GM21619 (cell line): ENCODE measurements around the gene P2RY11.

Experiments
- ATAC-seq: cut with Tn5 transposase; IDR thresholded peaks from one replicate; pipeline ENCODE4 v1.9.1; 2021; ENCODE audit not compliant: unreplicated experiment

The P2RY11 gene

DNA sequence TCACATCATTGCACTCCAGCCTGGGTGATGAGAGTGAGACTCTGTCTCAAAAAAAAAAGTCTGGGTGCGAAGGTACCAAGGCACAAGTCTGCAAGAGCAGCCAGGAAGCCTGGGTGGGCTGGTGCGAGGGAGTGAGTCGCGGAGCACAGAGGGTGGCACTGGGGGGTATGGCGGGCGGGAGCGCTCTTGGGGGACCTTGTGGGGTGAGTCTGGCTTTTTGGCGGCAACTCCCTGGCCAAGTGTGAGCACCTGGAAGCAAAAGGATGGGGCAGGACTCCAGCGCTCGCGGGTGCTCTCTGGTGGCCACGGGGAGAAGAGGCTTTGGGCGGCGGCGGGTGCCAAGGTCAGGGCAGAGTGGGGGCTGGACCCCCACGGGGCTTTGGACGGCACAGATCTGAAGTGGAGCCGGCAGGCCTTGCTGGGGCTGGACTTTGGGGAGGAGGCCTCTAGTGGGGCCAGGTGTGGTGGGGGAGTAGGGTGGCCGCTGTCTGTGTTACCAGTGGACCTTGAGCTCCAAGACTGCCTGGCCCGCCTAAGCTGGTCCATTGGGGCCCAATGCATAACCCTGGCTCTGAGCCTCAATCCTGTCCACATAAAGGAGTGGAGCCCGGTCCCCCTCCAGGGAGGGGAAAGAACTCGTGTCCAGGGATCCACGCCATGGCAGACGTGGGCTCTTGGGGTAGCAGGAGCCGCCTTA, 1.6 kb downstream of the P2RY11 start:
- no peak for ATAC-seq

DNA sequence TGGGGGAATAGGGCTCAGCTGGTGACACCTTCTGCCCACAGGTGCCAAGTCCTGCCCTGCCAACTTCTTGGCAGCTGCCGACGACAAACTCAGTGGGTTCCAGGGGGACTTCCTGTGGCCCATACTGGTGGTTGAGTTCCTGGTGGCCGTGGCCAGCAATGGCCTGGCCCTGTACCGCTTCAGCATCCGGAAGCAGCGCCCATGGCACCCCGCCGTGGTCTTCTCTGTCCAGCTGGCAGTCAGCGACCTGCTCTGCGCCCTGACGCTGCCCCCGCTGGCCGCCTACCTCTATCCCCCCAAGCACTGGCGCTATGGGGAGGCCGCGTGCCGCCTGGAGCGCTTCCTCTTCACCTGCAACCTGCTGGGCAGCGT, 2.1 kb downstream of the P2RY11 start:
- no peak for ATAC-seq

DNA sequence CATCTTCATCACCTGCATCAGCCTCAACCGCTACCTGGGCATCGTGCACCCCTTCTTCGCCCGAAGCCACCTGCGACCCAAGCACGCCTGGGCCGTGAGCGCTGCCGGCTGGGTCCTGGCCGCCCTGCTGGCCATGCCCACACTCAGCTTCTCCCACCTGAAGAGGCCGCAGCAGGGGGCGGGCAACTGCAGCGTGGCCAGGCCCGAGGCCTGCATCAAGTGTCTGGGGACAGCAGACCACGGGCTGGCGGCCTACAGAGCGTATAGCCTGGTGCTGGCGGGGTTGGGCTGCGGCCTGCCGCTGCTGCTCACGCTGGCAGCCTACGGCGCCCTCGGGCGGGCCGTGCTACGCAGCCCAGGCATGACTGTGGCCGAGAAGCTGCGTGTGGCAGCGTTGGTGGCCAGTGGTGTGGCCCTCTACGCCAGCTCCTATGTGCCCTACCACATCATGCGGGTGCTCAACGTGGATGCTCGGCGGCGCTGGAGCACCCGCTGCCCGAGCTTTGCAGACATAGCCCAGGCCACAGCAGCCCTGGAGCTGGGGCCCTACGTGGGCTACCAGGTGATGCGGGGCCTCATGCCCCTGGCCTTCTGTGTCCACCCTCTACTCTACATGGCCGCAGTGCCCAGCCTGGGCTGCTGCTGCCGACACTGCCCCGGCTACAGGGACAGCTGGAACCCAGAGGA, 2.6 kb downstream of the P2RY11 start:
- ATAC-seq, result no peak

DNA sequence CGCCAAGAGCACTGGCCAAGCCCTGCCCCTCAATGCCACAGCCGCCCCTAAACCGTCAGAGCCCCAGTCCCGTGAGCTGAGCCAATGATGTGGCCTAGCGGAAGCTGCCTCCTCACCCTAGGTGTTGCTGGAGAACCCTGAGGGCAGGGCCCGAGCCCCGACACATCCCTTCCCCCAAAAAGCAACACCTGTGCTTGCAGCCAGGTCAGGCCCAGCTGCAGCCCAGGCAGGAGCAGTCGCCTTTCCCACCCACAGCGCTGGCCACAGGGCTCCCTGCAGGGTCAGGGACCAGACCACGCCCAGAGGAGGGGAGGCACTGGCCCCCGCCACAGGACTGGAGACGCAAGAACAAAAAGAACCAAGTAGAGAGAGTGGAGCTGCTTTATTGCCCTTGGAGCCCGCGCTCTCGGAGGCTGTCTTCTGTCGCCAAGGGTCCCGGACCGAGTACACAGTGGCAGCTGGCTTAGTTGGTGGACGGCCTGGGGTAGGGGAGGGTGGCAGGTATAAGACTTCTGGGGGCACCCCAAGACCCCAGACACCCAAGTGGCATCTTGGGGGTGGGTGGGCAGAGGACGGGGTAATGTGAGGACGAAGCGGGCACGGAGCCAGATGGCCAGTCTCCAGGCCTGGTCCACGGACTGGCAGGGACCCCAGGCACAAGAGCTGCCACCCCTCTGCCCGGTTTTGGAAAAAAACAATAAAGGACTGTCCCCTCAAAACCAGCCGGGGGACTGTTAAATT, 3.3 kb downstream of the P2RY11 start:
- no peak for ATAC-seq

DNA sequence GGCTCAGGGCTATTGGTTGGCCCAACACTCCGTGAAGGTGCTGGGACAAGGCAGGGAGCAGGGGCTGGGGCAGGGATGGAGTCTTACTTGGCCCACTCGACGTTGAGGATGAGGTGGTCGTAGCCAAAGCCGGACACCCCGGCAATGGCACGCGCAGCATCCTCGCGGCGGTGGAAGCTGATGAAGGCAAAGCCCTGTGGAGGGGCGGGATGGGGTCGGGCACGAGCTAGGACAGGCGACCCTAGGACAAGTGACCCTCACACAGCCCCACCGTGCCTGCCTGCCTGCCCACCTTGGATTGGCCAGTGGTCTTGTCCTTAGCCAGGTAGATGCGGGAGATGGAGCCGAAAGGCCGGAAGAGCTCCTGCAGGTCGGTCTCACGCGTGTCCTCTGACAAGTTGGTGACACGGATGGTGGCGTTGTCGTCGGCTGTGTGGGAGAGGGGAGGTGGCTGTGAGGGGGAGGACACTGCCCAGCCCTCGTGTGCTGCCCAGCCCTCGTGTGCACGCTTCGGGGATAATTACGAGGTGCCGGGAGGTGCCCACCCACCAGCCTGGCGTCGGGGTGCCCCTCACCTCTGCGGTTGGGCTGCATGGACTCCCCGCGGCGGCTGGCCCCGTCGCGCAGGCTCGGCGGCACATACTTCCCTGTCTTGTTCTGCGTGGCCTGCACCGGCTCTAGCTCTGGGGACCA, 4.0 kb downstream of the P2RY11 start:
- ATAC-seq, result no peak

DNA sequence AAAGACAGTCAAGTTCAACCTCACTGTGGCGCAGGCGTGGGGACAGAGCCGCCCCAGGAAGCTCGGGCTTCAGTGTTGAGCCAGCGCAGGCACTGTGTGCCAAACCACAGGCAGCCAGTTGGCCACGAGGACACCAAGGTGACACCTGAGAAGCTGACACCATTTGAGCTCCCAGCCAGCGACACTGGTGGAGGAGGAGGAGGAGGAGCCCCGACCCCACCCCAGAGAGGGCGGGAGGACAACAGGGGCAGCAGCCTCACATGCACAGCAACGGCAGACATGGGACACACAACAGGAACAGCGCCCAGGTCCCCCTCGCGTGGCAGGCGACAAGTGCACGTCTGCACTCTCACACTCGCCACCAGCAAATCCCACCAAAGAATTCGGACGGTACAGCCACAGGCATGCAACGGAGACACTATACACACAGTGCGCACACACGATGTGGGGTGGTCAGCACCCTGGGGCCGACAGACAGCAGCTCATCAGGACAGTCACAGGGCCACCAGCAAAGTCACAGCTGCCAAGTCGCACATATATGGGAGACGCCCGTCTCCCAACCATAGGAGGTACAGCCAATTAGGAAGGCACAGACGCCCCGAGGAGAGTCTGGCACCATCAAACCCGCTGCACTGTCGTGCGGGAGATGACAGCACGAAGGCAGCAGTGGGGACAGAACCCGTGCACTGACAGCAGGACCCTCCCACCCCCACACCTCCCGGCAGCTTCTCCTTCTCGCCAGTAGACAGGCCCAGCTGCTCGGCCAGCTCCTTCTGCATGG, 4.8 kb downstream of the P2RY11 start:
- ATAC-seq, result no peak

DNA sequence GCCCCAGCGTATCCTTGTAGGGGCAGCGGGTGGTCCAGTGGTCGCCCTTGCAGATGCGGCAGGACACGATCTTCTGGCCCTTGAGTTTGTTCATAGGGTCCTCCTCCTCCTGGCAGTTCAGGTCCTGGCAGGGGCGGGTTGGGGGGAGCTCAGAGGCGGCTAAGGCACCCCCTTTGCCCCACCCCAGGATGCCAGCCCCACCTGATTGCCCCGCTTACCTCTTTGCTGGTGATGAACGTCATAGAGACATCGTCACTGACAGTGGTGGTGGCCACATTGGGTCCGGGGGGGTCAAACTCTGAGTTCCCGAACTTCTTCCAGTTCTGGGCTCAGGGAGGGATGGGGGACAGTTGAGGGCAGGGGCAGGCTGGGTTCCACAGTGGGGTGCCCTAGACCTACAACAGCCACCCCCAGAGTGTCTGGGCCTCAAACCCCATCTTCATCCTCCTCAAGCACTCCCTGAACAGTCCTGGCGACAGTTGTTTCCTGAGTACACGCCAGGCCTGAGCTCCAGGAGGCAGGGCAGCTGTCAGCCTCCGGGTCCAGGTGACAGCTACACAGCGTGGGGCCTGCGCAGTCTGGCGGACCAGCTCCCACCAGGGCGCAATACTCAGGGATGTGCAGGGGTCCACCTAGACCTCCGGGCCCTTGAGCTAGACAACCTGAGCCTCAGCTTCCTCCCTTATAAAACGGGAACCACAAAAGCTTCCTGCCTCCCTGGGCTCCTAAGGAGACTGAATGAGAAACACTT, 5.5 kb downstream of the P2RY11 start:
- ATAC-seq, result no peak

DNA sequence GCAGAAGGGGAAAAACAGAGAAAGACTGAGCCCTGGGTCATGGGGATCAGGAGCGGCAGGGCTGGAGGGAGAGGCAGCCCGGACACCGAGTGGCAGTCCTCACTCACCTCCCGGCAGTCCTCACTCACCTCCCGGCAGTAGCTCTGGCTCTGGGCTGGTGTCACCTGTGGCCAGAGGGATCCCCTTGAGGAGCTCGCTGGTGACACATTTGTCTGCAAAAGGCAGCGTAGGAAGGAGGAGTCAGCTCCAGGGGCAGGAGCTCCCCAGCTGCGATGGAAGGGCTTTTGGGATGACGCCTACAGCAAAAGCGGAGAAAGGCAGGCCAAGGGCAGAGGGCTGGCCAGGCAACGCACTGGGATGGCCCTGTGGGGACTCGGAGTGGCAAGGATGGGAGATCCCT, 7.5 kb downstream of the P2RY11 start:
- no peak for ATAC-seq

DNA sequence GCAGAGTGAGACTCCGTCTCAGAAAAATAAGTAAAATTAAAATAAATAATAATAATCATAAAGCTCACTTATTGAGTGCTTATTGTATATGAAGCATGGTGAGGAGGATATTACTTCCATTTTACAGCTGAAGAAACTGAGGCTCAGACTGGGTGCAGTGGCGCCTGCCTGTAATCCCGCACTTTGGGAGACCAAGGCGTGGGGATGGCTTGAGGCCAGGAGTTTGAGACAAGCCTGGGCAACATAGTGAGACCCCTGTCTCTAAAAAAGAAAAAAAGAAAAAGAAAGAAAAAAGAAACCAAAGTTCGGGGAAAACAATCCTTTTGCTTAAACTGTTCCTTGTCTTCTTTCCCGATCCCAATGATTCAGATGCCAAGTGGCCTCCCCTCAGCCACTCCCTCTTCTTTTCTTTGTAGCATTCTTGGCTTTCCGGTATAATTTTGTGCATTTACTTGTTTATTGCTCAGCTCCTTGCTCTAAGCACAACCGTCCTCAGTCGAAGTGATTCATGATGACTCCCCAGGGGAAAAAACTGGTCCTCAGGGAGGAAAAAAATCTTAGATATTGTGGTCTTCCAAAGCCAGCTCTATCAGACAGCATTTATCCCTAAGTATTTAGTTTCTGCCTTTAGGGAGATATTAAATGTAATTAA, 9.2 kb downstream of the P2RY11 start:
- no peak for ATAC-seq

DNA sequence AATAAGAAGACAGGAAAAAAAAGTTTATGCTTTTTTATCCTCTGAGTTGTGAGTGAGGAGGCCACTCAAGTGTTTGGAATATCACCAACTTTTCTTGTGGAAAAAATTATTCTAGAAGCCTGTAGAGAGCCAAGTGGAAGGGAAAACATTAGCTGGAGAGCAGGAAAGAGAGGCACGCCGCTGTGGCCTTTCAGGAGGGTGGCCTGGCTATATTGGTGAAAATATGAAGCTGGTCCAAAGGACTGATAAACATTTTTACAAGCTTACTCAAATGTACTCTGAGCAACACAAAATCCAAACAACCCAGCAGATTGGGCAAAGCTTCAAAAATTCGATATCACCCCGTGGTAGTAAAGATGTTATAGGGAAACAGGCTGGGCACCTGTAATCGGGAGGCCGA, 10.6 kb downstream of the P2RY11 start:
- no peak for ATAC-seq

DNA sequence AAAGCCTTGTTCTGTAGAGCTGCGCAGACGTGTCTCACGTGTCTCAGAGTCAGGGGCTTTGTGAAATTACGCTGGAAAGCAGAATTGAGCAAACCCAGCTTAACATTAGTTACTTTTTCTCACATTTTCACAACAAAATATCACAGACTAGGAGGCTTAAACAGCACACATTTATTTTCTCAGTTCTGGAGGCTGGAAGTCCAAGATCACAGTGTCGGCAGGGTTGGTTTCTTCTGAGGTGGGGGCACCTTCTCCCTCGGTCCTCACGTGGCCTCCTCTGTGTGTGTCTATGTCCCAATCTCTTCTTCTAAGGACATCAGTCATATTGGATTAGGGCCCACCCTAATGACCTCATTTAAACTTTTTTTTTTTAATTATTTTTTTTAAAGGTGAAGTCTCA, 12.9 kb downstream of the P2RY11 start:
- ATAC-seq, result no peak

DNA sequence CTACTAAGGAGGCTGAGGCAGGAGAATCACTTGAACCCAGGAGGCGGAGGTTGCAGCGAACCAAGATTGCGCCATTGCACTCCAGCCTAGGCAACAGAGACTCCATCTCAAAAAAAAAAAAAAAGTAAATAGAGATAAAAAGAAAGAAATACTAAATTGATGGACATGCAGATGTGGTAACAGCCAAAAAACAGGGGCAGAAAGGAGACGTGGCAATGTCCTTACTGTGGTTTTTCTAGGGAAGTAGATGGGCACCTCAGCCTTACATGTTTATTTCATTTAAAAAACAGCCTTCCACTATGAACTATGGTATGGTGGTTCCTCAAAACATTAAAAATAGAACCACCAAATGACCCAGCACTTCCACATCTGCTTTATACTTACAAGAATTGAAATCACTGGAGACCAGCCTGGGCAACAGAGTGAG, 14.7 kb downstream of the P2RY11 start:
- ATAC-seq, result no peak

DNA sequence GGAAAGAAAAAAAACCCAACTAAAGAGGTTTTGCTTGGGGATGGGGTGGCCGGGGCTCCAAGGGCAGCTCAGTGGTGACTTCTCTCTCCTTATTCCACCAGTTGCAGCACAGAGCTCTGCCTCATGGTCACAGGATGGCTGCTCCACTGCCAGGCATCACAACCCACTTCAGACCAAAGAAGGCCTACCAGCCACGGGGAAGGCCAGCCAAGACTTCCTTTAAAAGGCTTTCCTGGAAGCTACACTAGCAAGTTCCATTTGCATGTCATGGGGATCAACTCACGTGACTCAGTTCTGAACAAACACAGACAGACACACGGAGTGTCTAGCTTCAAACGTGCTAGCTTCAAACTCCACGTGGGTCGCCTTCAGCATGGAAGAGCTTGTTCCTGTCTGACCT, 21.4 kb downstream of the P2RY11 start:
- ATAC-seq, result no peak

DNA sequence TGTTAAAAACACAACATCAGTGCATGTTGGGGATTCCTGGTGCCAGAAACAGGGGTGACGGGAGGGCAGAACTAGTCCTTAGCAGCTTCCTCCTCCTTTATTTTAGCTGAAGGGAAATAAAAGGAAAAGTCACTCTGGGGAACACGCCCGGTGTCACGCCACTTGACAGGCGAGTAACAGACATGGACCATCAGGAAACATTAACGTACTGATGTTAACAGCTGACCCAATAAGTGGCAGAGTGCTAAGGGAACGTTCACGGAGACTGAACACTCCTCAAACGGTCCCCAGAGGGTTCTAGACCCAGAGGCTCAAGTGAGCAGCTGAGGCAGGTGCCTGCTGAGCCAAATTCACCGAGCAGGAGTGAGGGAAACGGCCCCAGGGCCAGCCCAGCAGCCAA, 22.1 kb downstream of the P2RY11 start:
- no peak for ATAC-seq

DNA sequence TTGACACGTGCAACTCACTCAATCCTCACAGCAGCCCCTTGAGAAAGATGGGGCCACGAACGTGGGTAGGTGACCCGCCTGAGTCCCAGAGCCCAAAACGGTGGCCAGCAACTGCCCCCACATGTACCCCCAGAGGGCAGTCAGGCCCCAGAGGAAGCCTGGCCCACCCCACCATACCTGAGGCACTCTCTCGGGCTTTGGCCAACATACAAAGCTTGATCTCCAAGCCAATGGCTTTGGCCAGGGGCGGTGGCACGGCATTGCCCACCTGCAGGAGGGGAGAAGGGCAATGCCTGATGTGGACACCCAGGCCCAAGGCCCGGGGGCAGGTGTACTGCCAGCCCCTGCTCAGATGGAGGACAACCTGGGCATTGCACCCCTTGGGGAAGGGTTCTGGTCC, 22.5 kb downstream of the P2RY11 start:
- no peak for ATAC-seq

DNA sequence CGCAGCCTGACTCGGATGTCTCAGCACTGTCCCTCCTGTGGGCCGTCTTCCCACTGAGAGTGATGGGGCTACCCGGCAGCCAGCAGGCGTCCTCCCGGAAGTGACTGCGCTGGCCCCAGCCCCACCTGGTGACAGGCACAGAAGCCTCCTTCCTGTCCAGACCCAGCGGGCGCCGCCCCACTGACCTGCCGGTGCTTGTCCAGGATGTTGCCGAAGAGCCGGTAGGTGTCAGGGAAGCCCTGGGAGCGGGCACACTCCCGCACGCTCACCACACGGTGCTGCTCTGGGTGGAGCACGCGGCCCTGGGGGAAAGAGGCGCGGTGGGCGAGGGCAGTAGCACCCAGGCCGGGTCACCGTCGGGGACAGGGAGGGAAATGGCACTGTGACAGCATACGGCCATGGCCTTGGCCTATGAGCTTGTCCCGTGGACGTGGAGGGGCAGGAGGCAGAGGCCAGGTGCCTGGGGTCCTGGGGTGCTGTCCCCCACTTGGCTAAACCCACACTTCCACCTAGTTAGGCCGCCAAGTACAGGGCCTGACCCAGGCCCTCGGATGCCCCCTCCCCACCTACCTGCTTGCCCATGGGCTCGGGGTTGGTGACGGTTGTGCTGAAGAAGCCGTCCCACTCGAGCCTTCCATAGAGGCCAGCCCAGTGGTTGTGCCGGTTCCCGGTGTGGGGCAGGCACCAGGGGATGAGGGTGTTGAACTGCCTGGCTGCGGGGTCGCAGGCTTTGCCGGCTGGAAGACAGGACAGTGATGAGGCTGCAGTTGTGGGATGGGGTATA, 24.2 kb downstream of the P2RY11 start:
- no peak for ATAC-seq

DNA sequence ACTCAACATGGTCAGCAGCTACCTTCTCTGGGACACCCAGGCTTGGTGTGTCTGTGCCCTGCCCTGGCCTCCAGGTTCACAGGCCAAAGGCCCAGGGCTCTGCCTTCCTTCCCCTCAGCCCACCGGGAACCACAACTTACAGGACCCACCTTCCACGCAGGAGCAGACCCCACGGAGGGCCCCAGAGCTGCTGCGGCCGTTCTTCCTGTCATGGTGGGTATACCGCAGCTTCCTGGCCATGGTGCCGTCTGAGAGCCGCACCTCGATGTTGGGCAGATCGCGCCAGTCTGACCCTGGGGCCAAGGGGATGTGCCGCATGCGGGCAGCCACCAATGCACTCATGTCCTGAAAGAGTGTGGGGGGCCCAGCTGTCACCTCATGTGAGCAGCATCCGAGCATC, 25.4 kb downstream of the P2RY11 start:
- no peak for ATAC-seq

DNA sequence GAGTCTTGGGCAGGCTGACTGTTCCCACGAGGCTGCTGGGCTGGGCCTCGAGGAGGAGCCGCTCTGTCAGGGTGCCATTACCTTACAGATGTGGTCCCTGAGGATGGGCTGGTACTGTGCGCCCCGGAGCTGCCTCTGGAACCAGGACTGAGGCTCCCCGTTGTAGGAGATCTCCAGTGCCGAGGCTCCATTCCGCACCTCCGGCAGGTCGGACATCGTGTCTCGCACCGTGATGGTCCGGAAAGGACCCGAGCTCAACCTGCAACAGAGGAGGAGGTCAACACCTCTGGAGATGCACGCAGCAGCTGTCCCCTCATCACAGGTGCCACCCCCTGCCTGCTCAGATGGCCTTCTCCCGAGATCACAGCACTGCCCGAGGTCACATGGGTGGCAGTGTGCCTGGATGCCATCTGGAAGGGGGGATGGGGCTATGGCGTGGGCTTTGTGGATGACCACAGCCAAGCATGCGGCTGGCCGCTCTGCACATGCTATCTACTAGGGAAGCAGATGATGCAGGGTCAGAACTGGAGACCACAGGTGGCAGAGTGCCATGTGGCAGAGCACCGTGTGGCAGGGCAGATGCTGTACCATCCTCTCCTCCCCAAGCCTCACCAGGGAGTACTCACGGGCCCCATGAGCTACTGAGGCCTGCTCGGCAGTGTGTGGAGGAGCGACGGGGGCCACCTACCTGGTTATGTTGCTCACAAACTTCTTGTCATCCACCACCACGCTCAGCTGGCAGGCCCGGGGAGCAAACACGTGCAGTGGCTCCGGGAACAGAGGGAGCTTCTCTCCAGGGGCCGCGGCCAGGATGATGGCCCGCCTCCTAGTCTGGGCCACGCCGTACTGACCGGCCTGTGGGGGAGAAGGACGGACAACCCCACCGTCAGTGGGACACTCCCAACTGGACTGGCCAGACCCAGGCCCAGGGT, 26.5 kb downstream of the P2RY11 start:
- no peak for ATAC-seq
